IMR-90 (cell line): ENCODE measurements around the gene ZNF195.
"Not testable (repeated sequence)": the region's sequence is repeated elsewhere in the genome, so short reads cannot be mapped to it uniquely, and the experiment has no call there.

Source experiments
- CEBPB ChIP-seq: IDR thresholded peaks from 2 replicates; pipeline ENCODE4 v1.6.1; 2012; ENCODE audit warnings: low read depth, low read length, improper control_type of control experiment
- MAFK ChIP-seq: IDR thresholded peaks from 2 replicates; pipeline ENCODE4 v1.6.1; 2012; ENCODE audit warnings: low read depth, low read length, improper control_type of control experiment
- MXI1 ChIP-seq: IDR thresholded peaks from 2 replicates; pipeline ENCODE4 v1.6.1; 2012; ENCODE audit warnings: low read depth, mild to moderate bottlenecking, low read length, moderate library complexity, borderline replicate concordance
- NFE2L2 ChIP-seq: fragments of 150-350 bp; IDR thresholded peaks from 2 replicates; pipeline ENCODE4 v1.6.1; 2016; ENCODE audit warnings: low read depth, mild to moderate bottlenecking, low read length
- POLR2A ChIP-seq: IDR thresholded peaks from 2 replicates; pipeline ENCODE4 v1.6.1; 2012; ENCODE audit warnings: mild to moderate bottlenecking, low read depth, low read length
- RAD21 ChIP-seq: IDR thresholded peaks from 2 replicates; pipeline ENCODE4 v1.6.1; 2012; ENCODE audit warnings: low read length, improper control_type of control experiment
- SMC3 ChIP-seq: fragments of 150-350 bp; IDR thresholded peaks from 2 replicates; pipeline ENCODE4 v1.6.1; 2016; ENCODE audit warnings: low read depth, mild to moderate bottlenecking, antibody characterized with exemption, low read length, moderate library complexity
- TF ChIP-seq, protein P1 (sequence below): conservative IDR thresholded peaks from 2 replicates; pipeline ENCODE4 v1.5.1; 2012; ENCODE audit warnings: mild to moderate bottlenecking, low read depth, low read length, improper control_type of control experiment
- TF ChIP-seq, protein P2 (sequence below): fragments of 150-350 bp; IDR thresholded peaks from 2 replicates; pipeline ENCODE4 v1.6.1; 2017; ENCODE audit warnings: mild to moderate bottlenecking, antibody characterized with exemption, low read length, low read depth

DNA sequence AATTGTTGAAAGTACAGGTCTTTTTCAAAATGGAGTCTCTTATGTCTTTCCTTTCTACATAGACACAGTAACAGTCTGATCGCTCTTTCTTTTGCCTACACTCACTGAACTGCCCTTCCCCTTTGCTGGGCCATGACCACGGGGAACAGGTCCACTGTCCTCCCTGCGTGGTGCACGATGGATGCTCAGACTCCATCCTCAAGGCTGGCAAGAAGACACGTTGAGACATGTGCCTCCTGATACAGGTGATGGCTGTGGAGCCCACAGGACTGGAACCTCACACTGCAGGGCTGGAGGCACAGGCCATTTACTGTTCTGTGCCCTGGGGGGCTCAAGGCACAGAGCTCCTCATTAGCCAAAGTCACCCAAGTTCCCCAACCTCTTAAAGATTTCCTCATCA lies 16.5 kb upstream of the ZNF195 start:
- not testable (repeated sequence) for TF ChIP-seq POLR2A, RAD21, SMC3, NFE2L2, CEBPB, MAFK, MXI1
- TF ChIP-seq, protein P1, sequence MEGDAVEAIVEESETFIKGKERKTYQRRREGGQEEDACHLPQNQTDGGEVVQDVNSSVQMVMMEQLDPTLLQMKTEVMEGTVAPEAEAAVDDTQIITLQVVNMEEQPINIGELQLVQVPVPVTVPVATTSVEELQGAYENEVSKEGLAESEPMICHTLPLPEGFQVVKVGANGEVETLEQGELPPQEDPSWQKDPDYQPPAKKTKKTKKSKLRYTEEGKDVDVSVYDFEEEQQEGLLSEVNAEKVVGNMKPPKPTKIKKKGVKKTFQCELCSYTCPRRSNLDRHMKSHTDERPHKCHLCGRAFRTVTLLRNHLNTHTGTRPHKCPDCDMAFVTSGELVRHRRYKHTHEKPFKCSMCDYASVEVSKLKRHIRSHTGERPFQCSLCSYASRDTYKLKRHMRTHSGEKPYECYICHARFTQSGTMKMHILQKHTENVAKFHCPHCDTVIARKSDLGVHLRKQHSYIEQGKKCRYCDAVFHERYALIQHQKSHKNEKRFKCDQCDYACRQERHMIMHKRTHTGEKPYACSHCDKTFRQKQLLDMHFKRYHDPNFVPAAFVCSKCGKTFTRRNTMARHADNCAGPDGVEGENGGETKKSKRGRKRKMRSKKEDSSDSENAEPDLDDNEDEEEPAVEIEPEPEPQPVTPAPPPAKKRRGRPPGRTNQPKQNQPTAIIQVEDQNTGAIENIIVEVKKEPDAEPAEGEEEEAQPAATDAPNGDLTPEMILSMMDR: not testable (repeated sequence)
- TF ChIP-seq, protein P2, sequence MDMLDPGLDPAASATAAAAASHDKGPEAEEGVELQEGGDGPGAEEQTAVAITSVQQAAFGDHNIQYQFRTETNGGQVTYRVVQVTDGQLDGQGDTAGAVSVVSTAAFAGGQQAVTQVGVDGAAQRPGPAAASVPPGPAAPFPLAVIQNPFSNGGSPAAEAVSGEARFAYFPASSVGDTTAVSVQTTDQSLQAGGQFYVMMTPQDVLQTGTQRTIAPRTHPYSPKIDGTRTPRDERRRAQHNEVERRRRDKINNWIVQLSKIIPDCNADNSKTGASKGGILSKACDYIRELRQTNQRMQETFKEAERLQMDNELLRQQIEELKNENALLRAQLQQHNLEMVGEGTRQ: not testable (repeated sequence)
